HL-60/S4 treated with retinoic acid at 250 ng/mL for 4 days and 3 days (cell line): Measurements from ENCODE around the gene PRKCZ.
"Not testable (repeated sequence)": the region's sequence is repeated elsewhere in the genome, so short reads cannot be mapped to it uniquely, and the experiment has no call there.

ENCODE experiments used
- in situ Hi-C: fragments of 300-500 bp; cut with MboI; formaldehyde crosslinking; loops from 2 replicates; pipeline ENCODE4 v1.7.0; 2022; ENCODE audit warnings: low sequenced_read_pairs

Gene PRKCZ

GRCh38 chr1:2147869-2148268, 97.7 kb downstream of the PRKCZ start:
- in situ Hi-C loops, result not testable (repeated sequence)

GRCh38 chr1:2148691-2149090, 98.5 kb downstream of the PRKCZ start:
- in situ Hi-C loops, result no loop called here

- in situ Hi-C loops, result no loop called here
Observed at GRCh38 chr1:2150801-2151200, 100.6 kb downstream of the PRKCZ start.

- in situ Hi-C loops, result no loop called here
Observed at GRCh38 chr1:2151252-2151651, 101.0 kb downstream of the PRKCZ start.

GRCh38 chr1:2151911-2152310, 101.7 kb downstream of the PRKCZ start:
- in situ Hi-C loops, result no loop called here

- in situ Hi-C loops, result no loop called here
Observed at GRCh38 chr1:2152954-2153353, 102.7 kb downstream of the PRKCZ start.

- in situ Hi-C loops, result no loop called here
Observed at GRCh38 chr1:2154022-2154421, 103.8 kb downstream of the PRKCZ start.

- in situ Hi-C loops, result no loop called here
Observed at GRCh38 chr1:2155147-2155598, 105.0 kb downstream of the PRKCZ start.

GRCh38 chr1:2155788-2156187, 105.6 kb downstream of the PRKCZ start:
- in situ Hi-C loops, result no loop called here

GRCh38 chr1:2156866-2157265, 106.7 kb downstream of the PRKCZ start:
- in situ Hi-C loops, result no loop called here

GRCh38 chr1:2157856-2158255, 107.6 kb downstream of the PRKCZ start:
- in situ Hi-C loops, result no loop called here

- in situ Hi-C loops, result no loop called here
Observed at GRCh38 chr1:2158272-2158671, 108.1 kb downstream of the PRKCZ start.

- in situ Hi-C loops, result no loop called here
Observed at GRCh38 chr1:2159124-2159523, 108.9 kb downstream of the PRKCZ start.

- in situ Hi-C loops, result no loop called here
Observed at GRCh38 chr1:2160451-2161300, 110.5 kb downstream of the PRKCZ start.

GRCh38 chr1:2163205-2163604, 113.0 kb downstream of the PRKCZ start:
- in situ Hi-C loops, result no loop called here

- in situ Hi-C loops, result no loop called here
Observed at GRCh38 chr1:2165646-2166045, 115.4 kb downstream of the PRKCZ start.

- in situ Hi-C loops, result no loop called here
Observed at GRCh38 chr1:2166254-2166653, 116.0 kb downstream of the PRKCZ start.

GRCh38 chr1:2166695-2167094, 116.5 kb downstream of the PRKCZ start:
- in situ Hi-C loops, result no loop called here

- in situ Hi-C loops, result no loop called here
Observed at GRCh38 chr1:2168090-2168489, 117.9 kb downstream of the PRKCZ start.

GRCh38 chr1:2168535-2168934, 118.3 kb downstream of the PRKCZ start:
- in situ Hi-C loops, result no loop called here

GRCh38 chr1:2169200-2169836, 119.1 kb downstream of the PRKCZ start:
- in situ Hi-C loops, result no loop called here

- in situ Hi-C loops, result loop anchor here (10.0 kb wide), 1 partner anchor 75 kb away; no protein-coding TSS in a partner anchor
Observed at GRCh38 chr1:2170211-2170610, 120.0 kb downstream of the PRKCZ start.
